HG03378 (cell line): ENCODE measurements around the gene SCAMP4.

Experiments
- ATAC-seq: cut with Tn5 transposase; IDR thresholded peaks from one replicate; pipeline ENCODE4 v1.9.1; 2021; ENCODE audit warnings: mild to moderate bottlenecking, moderate library complexity; ENCODE audit not compliant: unreplicated experiment

The SCAMP4 gene

GRCh38 chr19:1954532-1954933 lies 49.3 kb downstream of the SCAMP4 start:
- no peak for ATAC-seq

GRCh38 chr19:1955171-1956121 lies 50.2 kb downstream of the SCAMP4 start:
- no peak for ATAC-seq

- no peak for ATAC-seq
These were observed 50.9 kb downstream of the SCAMP4 start for GRCh38 chr19:1956122-1956494.

- ATAC-seq = no peak
These were observed 51.8 kb downstream of the SCAMP4 start for GRCh38 chr19:1956868-1957492.

GRCh38 chr19:1957562-1958248 lies 52.5 kb downstream of the SCAMP4 start:
- ATAC-seq = no peak

GRCh38 chr19:1959928-1960589 lies 54.9 kb downstream of the SCAMP4 start:
- no peak for ATAC-seq

GRCh38 chr19:1961000-1961883 lies 56.0 kb downstream of the SCAMP4 start:
- ATAC-seq = no peak

GRCh38 chr19:1962674-1963073 lies 57.5 kb downstream of the SCAMP4 start:
- no peak for ATAC-seq

GRCh38 chr19:1967087-1967608 lies 61.9 kb downstream of the SCAMP4 start:
- no peak for ATAC-seq

- ATAC-seq = no peak
These were observed 63.3 kb downstream of the SCAMP4 start for GRCh38 chr19:1968279-1969175.

GRCh38 chr19:1969176-1970002 lies 64.2 kb downstream of the SCAMP4 start:
- no peak for ATAC-seq

GRCh38 chr19:1970003-1970805 lies 65.0 kb downstream of the SCAMP4 start:
- ATAC-seq = no peak

- ATAC-seq = no peak
These were observed 65.8 kb downstream of the SCAMP4 start for GRCh38 chr19:1970806-1971502.

GRCh38 chr19:1974381-1975161 lies 69.4 kb downstream of the SCAMP4 start:
- ATAC-seq = no peak

GRCh38 chr19:1975162-1975480 lies 69.9 kb downstream of the SCAMP4 start:
- ATAC-seq = no peak
